A549 treated with RU486 at 1 μM for 4 hours (cell line): ENCODE results near the gene DHX8. TPM values are rescaled to one million over a fixed set of nuclear protein-coding genes. Genes with fewer than 3 reads are reported as not detected.

Experiments
- total RNA-seq: library from RNA; stranded (reverse); fragments of 200-300 nt; extraction: Qiagen RNA extraction; gene quantifications from 5 replicates; pipeline ENCODE4 v1.2.3, GENCODE V29; 2022; ENCODE audit warnings: low read depth

DHX8 gene
- 40.4 to 47.7 TPM (median 45.5 TPM) in 5 replicates for total RNA-seq

GRCh38 chr17:43483674-43484551 is at the start of gene DHX8:
TSS of gene DHX8 (plus strand) at chr17:43483975. CDS start at chr17:43484038, 63 bp downstream.

GRCh38 chr17:43546319-43547188 is 62.8 kb downstream of the DHX8 start, which contains the start of gene ETV4:
TSS of gene ETV4 (minus strand) at chr17:43546340. CDS start at chr17:43545617, 723 bp downstream.

Other genes with a start within 250 kb of the DHX8 start
- not detected in 5 replicates for gene RNU2-1, start 250.0 kb upstream of the DHX8 start, total RNA-seq
- 17.4 to 27.9 TPM (median 21.9 TPM) in 5 replicates for gene ARL4D, start 85.0 kb upstream of the DHX8 start, total RNA-seq
- 45.4 to 54.0 TPM (median 52.5 TPM) in 5 replicates for gene ETV4, start 62.4 kb downstream of the DHX8 start, total RNA-seq
- not detected in 5 replicates for gene MEOX1, start 177.9 kb downstream of the DHX8 start, total RNA-seq